ENCODE measurements around the gene ATP4B.

ATP4B gene

DNA sequence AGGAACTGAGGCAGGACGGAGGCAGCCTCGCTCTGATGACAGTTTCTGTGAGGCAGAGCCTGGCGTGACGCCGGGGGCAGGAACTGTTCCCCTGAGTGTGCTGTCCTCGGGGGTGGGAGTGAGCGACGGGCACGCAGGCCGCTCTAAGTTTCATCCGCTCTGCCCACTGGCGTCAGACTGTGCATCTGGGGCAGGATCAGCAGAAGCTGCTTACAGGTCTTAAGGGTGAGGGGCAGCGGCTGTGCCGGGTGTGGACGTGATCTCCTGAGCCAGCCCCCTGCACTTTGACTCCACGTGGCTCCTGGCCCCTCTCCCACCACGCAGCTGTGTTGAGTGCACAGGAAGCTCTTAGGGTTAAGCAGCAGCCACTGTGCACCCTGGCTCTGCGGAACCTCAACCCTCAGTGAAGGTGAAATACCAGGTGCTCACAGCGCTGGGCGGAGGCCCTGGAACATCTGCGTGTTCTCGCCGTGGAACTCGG is 10.5 kb upstream of the ATP4B start:
- H3K4me3 ChIP-seq (ENCODE audit: low read depth, low read length), result no peak overlapping the region
- no peak for DNase-seq (ENCODE audit: low read depth)
- TF ChIP-seq, protein P1, sequence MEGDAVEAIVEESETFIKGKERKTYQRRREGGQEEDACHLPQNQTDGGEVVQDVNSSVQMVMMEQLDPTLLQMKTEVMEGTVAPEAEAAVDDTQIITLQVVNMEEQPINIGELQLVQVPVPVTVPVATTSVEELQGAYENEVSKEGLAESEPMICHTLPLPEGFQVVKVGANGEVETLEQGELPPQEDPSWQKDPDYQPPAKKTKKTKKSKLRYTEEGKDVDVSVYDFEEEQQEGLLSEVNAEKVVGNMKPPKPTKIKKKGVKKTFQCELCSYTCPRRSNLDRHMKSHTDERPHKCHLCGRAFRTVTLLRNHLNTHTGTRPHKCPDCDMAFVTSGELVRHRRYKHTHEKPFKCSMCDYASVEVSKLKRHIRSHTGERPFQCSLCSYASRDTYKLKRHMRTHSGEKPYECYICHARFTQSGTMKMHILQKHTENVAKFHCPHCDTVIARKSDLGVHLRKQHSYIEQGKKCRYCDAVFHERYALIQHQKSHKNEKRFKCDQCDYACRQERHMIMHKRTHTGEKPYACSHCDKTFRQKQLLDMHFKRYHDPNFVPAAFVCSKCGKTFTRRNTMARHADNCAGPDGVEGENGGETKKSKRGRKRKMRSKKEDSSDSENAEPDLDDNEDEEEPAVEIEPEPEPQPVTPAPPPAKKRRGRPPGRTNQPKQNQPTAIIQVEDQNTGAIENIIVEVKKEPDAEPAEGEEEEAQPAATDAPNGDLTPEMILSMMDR (IDR thresholded peaks at IDR 0.05; ENCODE audit: insufficient read depth, low read depth, low read length, missing control alignments), result no peak

DNA sequence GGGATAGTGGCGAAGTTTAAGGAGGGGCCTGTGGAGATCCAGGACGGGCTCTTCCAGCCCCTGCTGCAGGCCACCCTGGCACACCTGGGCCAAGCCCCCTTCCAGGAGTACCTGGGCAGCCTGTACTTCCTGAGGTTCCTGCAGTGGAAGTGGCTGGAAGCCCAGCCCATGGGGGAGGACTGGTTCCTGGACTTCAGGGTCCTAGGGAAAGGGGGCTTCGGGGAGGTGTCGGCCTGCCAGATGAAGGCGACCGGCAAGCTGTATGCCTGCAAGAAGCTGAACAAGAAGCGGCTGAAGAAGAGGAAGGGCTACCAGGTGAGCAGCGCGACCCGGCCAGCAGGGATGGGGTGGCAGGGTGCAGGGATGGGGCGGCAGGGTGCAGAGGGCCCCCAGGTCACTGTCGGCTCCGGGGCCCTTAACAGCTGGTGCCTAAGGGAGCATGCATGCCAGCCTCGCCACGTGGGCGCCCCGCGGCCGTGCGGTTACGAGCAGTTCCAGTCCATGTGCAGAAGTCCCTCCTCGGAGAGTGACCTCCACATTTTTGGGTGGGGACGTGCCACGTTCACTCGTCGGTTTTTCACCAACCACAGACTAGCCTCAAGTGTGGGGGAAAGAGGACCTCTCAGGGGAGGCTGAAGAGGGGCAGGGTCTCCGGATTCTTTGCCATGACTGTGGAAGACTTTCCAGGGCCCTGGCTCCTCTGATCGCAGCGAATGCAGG is 9.9 kb upstream of the ATP4B start:
- TF ChIP-seq, protein P1 (IDR thresholded peaks at IDR 0.05; ENCODE audit: insufficient read depth, low read depth, low read length, missing control alignments), result no peak
- no peak for DNase-seq (ENCODE audit: low read depth)
- H3K4me3 ChIP-seq (ENCODE audit: low read depth, low read length), result no peak overlapping the region

DNA sequence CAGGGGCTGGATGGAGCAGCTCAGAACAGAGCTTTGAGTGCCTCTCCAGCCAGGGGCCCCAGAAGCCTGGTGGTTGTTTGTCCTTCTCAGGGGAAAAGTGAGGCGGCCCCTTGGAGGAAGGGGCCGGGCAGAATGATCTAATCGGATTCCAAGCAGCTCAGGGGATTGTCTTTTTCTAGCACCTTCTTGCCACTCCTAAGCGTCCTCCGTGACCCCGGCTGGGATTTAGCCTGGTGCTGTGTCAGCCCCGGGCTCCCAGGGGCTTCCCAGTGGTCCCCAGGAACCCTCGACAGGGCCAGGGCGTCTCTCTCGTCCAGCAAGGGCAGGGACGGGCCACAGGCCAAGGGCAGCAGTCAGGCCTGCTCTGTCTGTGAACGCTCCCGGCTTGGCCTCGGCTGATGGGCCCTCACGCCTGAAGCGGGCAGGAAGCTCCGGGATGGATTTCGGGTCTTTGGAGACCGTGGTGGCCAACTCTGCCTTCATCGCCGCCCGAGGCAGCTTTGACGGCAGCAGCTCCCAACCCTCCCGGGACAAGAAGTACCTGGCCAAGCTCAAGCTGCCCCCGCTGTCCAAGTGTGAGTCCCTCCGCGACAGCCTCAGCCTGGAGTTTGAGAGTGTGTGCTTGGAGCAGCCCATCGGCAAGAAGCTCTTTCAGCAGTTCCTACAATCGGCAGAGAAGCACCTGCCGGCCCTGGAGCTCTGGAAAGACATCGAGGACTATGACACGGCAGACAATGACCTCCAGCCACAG is 9.1 kb upstream of the ATP4B start, which contains the start of gene GRK1:
GRK1 (plus strand) TSS at position 269 of the 751 bp plus-strand sequence; CDS start at position 437, 168 bp downstream.
- TF ChIP-seq, protein P1 (IDR thresholded peaks at IDR 0.05; ENCODE audit: insufficient read depth, low read depth, low read length, missing control alignments), result no peak
- no peak for DNase-seq (ENCODE audit: low read depth)
- H3K4me3 ChIP-seq (ENCODE audit: low read depth, low read length), result no peak within 1 kb of the TSS

DNA sequence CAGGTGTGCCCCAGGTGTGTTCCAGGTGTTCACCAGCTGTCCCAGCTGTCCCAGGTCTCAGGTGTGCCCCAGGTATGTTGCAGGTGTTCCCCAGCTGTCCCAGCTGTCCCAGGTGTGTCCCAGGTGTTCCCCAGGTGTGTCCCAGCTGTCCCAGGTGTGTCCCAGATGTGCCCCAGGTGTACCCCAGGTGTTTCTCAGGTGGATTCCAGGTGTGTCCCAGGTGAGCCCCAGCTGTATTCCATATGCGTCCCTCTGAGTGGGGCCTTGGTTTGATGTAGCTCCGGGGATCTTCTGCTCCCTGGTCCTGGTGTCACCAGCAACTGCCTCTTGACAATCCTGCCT is 8.3 kb upstream of the ATP4B start:
- TF ChIP-seq, protein P1 (IDR thresholded peaks at IDR 0.05; ENCODE audit: insufficient read depth, low read depth, low read length, missing control alignments), result no peak
- no peak for DNase-seq (ENCODE audit: low read depth)
- no peak overlapping the region for H3K4me3 ChIP-seq (ENCODE audit: low read depth, low read length)

DNA sequence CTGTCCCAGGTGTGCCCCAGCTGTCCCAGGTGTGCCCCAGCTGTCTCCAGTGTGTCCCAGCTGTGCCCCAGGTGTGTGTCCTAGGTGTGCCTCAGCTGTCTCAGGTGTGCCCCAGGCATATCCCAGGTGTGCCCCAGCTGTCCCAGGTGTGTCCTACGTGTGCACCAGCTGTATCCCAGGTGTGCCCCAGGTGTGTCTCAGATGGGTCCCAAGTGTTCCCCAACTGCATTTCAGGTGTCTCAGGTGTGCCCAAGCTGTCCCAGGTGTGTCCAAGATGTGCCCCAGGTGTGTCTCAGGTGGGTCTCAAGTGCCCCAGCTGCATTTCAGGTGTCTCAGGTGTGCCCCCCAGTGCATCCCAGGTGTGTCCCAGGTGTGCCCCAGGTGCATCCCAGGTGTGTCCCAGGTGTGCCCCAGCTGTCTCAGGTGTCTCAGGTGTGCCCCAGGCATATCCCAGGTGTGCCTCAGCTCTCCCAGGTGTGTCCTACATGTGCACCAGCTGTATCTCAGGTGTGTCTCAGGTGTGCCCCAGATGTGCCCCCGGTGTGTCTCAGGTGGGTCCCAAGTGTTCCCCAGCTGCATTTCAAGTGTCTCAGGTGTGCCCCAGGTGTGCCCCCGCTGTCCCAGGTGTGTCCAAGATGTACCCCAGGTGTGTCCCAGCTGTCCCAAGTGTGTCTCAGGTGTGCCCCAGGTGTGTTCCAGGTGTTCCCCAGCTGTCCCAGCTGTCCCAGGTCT is 7.8 kb upstream of the ATP4B start:
- TF ChIP-seq, protein P1 (IDR thresholded peaks at IDR 0.05; ENCODE audit: insufficient read depth, low read depth, low read length, missing control alignments), result no peak
- no peak for DNase-seq (ENCODE audit: low read depth)
- no peak overlapping the region for H3K4me3 ChIP-seq (ENCODE audit: low read depth, low read length)

DNA sequence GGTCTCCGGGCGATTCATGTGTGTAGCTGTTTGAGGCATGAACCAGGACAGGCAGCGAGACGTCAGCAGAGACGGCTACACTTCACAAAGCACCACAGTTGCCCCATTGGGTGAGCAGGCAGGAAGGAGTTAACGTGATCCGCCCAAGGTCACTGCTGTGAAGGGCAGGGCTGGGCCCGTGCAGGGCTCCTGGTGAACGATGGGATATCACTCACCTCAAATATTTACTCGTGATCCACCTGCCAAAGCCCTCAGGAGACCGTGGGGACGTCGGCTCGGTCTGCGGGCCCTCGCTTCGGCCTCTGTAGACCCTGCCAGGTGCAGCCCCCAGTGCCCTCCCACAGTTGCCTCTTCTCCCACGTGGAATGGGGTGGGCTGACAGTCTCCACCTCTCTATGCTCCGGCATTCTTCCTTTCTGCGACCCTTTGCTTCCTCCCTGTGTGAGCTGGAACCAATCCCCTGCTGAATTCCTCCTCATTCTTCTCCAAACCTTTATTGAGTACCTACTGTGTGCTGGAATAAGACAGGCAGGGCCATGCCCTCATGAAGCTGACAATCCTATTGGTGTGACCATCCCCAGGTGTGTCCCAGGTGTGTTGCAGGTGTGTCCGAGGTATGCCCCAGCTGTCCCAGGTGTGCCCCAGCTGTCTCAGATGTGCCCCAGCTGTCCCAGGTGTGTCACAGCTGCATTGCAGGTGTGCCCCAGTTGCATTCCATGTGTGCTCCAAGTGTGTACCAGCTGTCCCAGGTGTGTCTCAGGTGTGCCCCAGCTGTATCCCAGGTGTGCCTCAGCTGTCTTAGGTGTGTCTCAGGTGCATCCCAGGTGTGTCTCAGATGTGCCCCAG is 7.0 kb upstream of the ATP4B start:
- TF ChIP-seq, protein P1 (IDR thresholded peaks at IDR 0.05; ENCODE audit: insufficient read depth, low read depth, low read length, missing control alignments), result no peak
- DNase-seq (ENCODE audit: low read depth), result no peak
- H3K4me3 ChIP-seq (ENCODE audit: low read depth, low read length), result no peak overlapping the region

Measured in GM12865 (cell line).